GM18502 (cell line): ENCODE data around the gene WDR93.

ENCODE experiments used
- ATAC-seq: cut with Tn5 transposase; IDR thresholded peaks from one replicate; pipeline ENCODE4 v1.9.1; 2021; ENCODE audit warnings: mild to moderate bottlenecking; ENCODE audit not compliant: unreplicated experiment, poor library complexity

The WDR93 gene

GRCh38 chr15:89745768-89746167 is 55.2 kb downstream of the WDR93 start:
- ATAC-seq: no peak

- no peak for ATAC-seq
Observed at GRCh38 chr15:89746386-89746780, 55.8 kb downstream of the WDR93 start.

GRCh38 chr15:89747708-89748682 is 57.4 kb downstream of the WDR93 start:
- no peak for ATAC-seq

- ATAC-seq: no peak
Observed at GRCh38 chr15:89749054-89749453, 58.4 kb downstream of the WDR93 start.

- no peak for ATAC-seq
Observed at GRCh38 chr15:89749526-89749925, 58.9 kb downstream of the WDR93 start.

GRCh38 chr15:89749951-89750559 is 59.4 kb downstream of the WDR93 start:
- ATAC-seq: no peak

- ATAC-seq: peak; percentile 92
Observed at GRCh38 chr15:89750560-89751542, 60.2 kb downstream of the WDR93 start, which contains the start of gene MESP1. Gene MESP1 (minus strand): TSS chr15:89751249. CDS start chr15:89751231, 18 bp downstream.

GRCh38 chr15:89751748-89752147 is 61.1 kb downstream of the WDR93 start:
- no peak for ATAC-seq

- ATAC-seq: no peak
Observed at GRCh38 chr15:89753855-89754254, 63.2 kb downstream of the WDR93 start.

GRCh38 chr15:89754361-89755154 is 63.9 kb downstream of the WDR93 start:
- no peak for ATAC-seq

GRCh38 chr15:89755701-89756100 is 65.1 kb downstream of the WDR93 start:
- ATAC-seq: no peak

- ATAC-seq: no peak
Observed at GRCh38 chr15:89756897-89757296, 66.3 kb downstream of the WDR93 start.

- ATAC-seq: no peak
Observed at GRCh38 chr15:89758283-89758682, 67.7 kb downstream of the WDR93 start.

- no peak for ATAC-seq
Observed at GRCh38 chr15:89758981-89759380, 68.4 kb downstream of the WDR93 start.

GRCh38 chr15:89759835-89760234 is 69.2 kb downstream of the WDR93 start:
- no peak for ATAC-seq

- ATAC-seq: no peak
Observed at GRCh38 chr15:89760303-89761008, 69.8 kb downstream of the WDR93 start.

- no peak for ATAC-seq
Observed at GRCh38 chr15:89761009-89761831, 70.6 kb downstream of the WDR93 start.

GRCh38 chr15:89761929-89762328 is 71.3 kb downstream of the WDR93 start:
- ATAC-seq: no peak
